Dermis microvascular lymphatic vessel endothelial cell (primary cell): Measurements from ENCODE around the gene SPOUT1. TPM values are rescaled to one million over a fixed set of nuclear protein-coding genes. Genes with fewer than 3 reads are reported as not detected.

Source experiments
- DNase-seq, 2 donors: peaks; one replicate each; pipeline versions ENCODE4 v3.0.0 to v3.0.0-alpha.2; 2010; ENCODE audit warnings: low read depth in 2 of 2
- total RNA-seq: library from RNA; depleted of rRNA; stranded (reverse); fragments of >200 nt; gene quantifications from 2 replicates; pipeline ENCODE4 v1.2.1, GENCODE V29; 2014

The SPOUT1 gene
- total RNA-seq, 1 donor from 2014 or later = 10.3 TPM

- DNase-seq = no peak
These were observed 56.5 kb downstream of the SPOUT1 start for GRCh38 chr9:128773049-128773448.

GRCh38 chr9:128771745-128772519 lies 57.7 kb downstream of the SPOUT1 start, which contains the start of gene ZER1:
TSS of gene ZER1 (minus strand) at chr9:128771927. CDS start at chr9:128755565, 16,362 bp downstream.
- peak; percentile 51 to 92 for DNase-seq

GRCh38 chr9:128771094-128771721 lies 58.4 kb downstream of the SPOUT1 start:
- peak in 1 of 2 donors; percentile 50 for DNase-seq

GRCh38 chr9:128770286-128771030 lies 59.1 kb downstream of the SPOUT1 start:
- no peak for DNase-seq

Other genes starting within 250 kb of the SPOUT1 start
- 54.9 and 65.9 TPM in 2 replicates for gene DYNC2I2, start 172.9 kb downstream of the SPOUT1 start, total RNA-seq
- 253 and 370 TPM in 2 replicates for gene SET, start 140.6 kb downstream of the SPOUT1 start, total RNA-seq
- 10.2 and 12.1 TPM in 2 replicates for gene PKN3, start 127.3 kb downstream of the SPOUT1 start, total RNA-seq
- gene ZDHHC12, start 105.7 kb downstream of the SPOUT1 start, total RNA-seq = 46.1 and 55.5 TPM in 2 replicates
- gene ZER1, start 57.9 kb downstream of the SPOUT1 start, total RNA-seq = 10.4 and 19.8 TPM in 2 replicates
- 9.6 and 16.7 TPM in 2 replicates for gene TBC1D13, start 42.5 kb downstream of the SPOUT1 start, total RNA-seq
- gene ENDOG, start 11.3 kb downstream of the SPOUT1 start, total RNA-seq = 24.6 and 29.5 TPM in 2 replicates
- gene KYAT1, start 52.2 kb upstream of the SPOUT1 start, total RNA-seq = 4.7 and 5.4 TPM in 2 replicates
- gene LRRC8A, start 52.3 kb upstream of the SPOUT1 start, total RNA-seq = 68.8 and 117 TPM in 2 replicates
- 0.26 TPM in 1 of 2 replicates, not detected in the other for gene PHYHD1, start 91.2 kb upstream of the SPOUT1 start, total RNA-seq
- 21.1 and 30.6 TPM in 2 replicates for gene DOLK, start 117.8 kb upstream of the SPOUT1 start, total RNA-seq
- gene NUP188, start 117.9 kb upstream of the SPOUT1 start, total RNA-seq = 35.7 and 49.9 TPM in 2 replicates
- gene SH3GLB2, start 198.5 kb upstream of the SPOUT1 start, total RNA-seq = 23.2 and 30.6 TPM in 2 replicates
- gene MIGA2, start 206.8 kb upstream of the SPOUT1 start, total RNA-seq = 15.5 and 20.2 TPM in 2 replicates